Esophagus (tissue), 2 donors: ENCODE measurements around the gene EIF4E2. TPM values are rescaled to one million over a fixed set of nuclear protein-coding genes. Genes with fewer than 3 reads are reported as not detected.

Experiments used
- polyA plus RNA-seq, 2 donors: library from polyadenylated mRNA; stranded (reverse); fragments of 200-250 nt; gene quantifications; one replicate each; pipeline ENCODE4 v1.2.3, GENCODE V29; 2013
- donor health status: healthy with polysubstance abuse.
- donor health status: Bipolar disorder and iron deficiency.

The EIF4E2 gene
- polyA plus RNA-seq, 2 donors = 45.9 to 56.7 TPM

Other genes starting within 250 kb of the EIF4E2 start
- not detected for gene ALPP, start 171.9 kb upstream of the EIF4E2 start, polyA plus RNA-seq
- not detected for gene ALPG, start 143.8 kb upstream of the EIF4E2 start, polyA plus RNA-seq
- gene ALPI, start 94.5 kb upstream of the EIF4E2 start, polyA plus RNA-seq = not detected
- gene ECEL1, start 62.9 kb upstream of the EIF4E2 start, polyA plus RNA-seq = under 1 TPM in 1 of 2 donors, not detected in 1; 0.31 TPM
- gene PRSS56, start 30.3 kb upstream of the EIF4E2 start, polyA plus RNA-seq = not detected
- gene CHRND, start 24.5 kb upstream of the EIF4E2 start, polyA plus RNA-seq = not detected
- gene CHRNG, start 11.0 kb upstream of the EIF4E2 start, polyA plus RNA-seq = not detected
- 1 to 10 TPM; 1.8 to 4.4 TPM for gene TIGD1, start 132 bp upstream of the EIF4E2 start, polyA plus RNA-seq
- gene EFHD1, start 82.9 kb downstream of the EIF4E2 start, polyA plus RNA-seq = 1 to 10 TPM; 1.3 to 3.9 TPM
- gene GIGYF2, start 146.6 kb downstream of the EIF4E2 start, polyA plus RNA-seq = 10 to 100 TPM; 10.9 to 11.0 TPM
- gene KCNJ13, start 225.9 kb downstream of the EIF4E2 start, polyA plus RNA-seq = not detected